Measurements from ENCODE around the gene TAF3.

DNA sequence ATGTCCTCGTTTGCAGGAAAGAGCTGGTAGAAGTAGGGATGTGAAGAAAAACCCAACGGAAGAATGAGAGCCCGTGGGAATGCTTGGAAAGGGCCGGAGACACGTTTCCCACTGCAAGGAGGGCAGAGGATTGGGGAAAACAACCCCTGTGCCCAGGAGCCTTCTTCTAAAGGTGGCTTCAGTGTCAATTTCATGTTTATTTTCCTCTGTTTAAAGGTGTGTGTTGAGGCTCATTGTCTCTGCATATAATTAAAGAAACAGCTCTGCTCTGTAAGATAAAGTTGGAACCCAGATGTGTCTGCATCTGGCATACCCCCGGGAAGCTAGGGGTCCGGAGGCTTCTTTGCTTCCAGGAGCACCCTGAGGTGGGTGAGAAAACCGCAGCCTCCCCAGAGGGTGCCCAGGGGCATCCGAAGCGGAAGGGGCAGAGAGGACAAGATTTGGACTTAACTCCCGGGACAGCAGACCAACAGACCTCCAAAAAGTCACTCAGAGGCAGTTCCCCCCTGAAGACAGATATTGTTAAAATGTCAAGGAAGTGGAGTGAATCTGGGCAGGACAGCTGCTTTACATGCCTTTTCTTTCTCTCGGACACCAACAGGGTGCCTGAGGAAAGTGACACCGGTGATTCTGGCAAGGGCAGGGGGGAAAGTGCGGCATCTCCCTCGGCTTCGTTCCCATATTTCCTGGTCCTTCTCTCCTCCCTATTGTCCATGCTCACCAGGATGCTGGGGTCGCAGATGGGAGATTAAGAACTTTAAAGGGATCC is 227.6 kb downstream of the TAF3 start:
- TF ChIP-seq, protein P1, sequence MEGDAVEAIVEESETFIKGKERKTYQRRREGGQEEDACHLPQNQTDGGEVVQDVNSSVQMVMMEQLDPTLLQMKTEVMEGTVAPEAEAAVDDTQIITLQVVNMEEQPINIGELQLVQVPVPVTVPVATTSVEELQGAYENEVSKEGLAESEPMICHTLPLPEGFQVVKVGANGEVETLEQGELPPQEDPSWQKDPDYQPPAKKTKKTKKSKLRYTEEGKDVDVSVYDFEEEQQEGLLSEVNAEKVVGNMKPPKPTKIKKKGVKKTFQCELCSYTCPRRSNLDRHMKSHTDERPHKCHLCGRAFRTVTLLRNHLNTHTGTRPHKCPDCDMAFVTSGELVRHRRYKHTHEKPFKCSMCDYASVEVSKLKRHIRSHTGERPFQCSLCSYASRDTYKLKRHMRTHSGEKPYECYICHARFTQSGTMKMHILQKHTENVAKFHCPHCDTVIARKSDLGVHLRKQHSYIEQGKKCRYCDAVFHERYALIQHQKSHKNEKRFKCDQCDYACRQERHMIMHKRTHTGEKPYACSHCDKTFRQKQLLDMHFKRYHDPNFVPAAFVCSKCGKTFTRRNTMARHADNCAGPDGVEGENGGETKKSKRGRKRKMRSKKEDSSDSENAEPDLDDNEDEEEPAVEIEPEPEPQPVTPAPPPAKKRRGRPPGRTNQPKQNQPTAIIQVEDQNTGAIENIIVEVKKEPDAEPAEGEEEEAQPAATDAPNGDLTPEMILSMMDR (IDR thresholded peaks at IDR 0.05; ENCODE audit: insufficient read depth, low read length, poor library complexity, severe bottlenecking) = no peak
- TF ChIP-seq EZH2phosphoT487 (conservative IDR thresholded peaks at IDR 0.05; ENCODE audit: low read length) = no peak

Measured in SU-DHL-6 (cell line).